ENCODE measurements around the gene SCAF1. TPM values are rescaled to one million over a fixed set of nuclear protein-coding genes. Genes with fewer than 3 reads are reported as not detected.

SCAF1 gene
- total and polyA plus RNA-seq, 9 of the 15 experiments (the other 6 are each of a cell fraction or from before 2014, with no cell fraction given): 0.20 to 79.0 (median 4.9) TPM

- POLR2A ChIA-PET: interaction anchor here (1.4 kb wide), 1 partner anchor 11 kb away, joined by 3 read pairs; no protein-coding TSS in a partner anchor
- H3K27me3 ChIP-seq (ENCODE audit: control insufficient read depth in 2 of 2, insufficient read depth in 2 of 2, low read length in 2 of 2): no peaks in the 10 kb centered on the region
- BruUV-seq (replicated peaks): no TSS peak
- in situ Hi-C loops (cut with MboI): no loop called here
- no peak for ATAC-seq
- H2AFZ ChIP-seq (ENCODE audit: low read depth, low read length): no peak overlapping the region
- no peaks in the 10 kb centered on the region for H3K79me2 ChIP-seq (ENCODE audit: control insufficient read depth, insufficient read depth, low read length)
- no peak for FAIRE-seq
- no peak for DNase-seq (ENCODE audit: extremely low read depth in 1 of 4, low spot score in 3 of 4)
- H3K27ac ChIP-seq (ENCODE audit: extremely low read depth, low read depth, low read length): no peak overlapping the region
- no peak overlapping the region; a peak in 1 of 4 replicates for H3K9ac ChIP-seq (ENCODE audit: insufficient read depth in 1 of 2, low read depth in 2 of 2, low read length in 2 of 2)
- H3K4me1 ChIP-seq (replicated peaks in 1 of 2; ENCODE audit: control insufficient read depth in 2 of 2, insufficient read depth in 2 of 2, low read length in 2 of 2): peaks cover 10 to 23% of the 10 kb centered on the region in 2 experiments; a peak in 4 of 5 replicates
- no peaks in the 10 kb centered on the region for H4K20me1 ChIP-seq (replicated peaks; ENCODE audit: control insufficient read depth, insufficient read depth, low read length)
- no peak overlapping the region for H3K4me2 ChIP-seq (ENCODE audit: insufficient read depth, low read length)
- H3K9me3 ChIP-seq (replicated peaks; ENCODE audit: control insufficient read depth, insufficient read depth, low read depth, low read length): no peaks in the 10 kb centered on the region
- 73% methylated on average over 21 of the region's 22 CpGs for WGBS (ENCODE audit: insufficient coverage, low coverage, missing lambda C conversion rate)
- H3K4me3 ChIP-seq: no peak overlapping the region
- intact Hi-C loops (cut with micrococcal nuclease): no loop called here
- H3K36me3 ChIP-seq (ENCODE audit: control insufficient read depth, insufficient read depth, low read length): no peaks in the 10 kb centered on the region
- H3K9me1 ChIP-seq (ENCODE audit: control insufficient read depth, insufficient read depth, low read length): no peaks in the 10 kb centered on the region
- CTCF ChIA-PET (ENCODE audit: low intra/inter-chr PET ratio): no interaction called here
- TF ChIP-seq HDAC2 (IDR thresholded peaks at IDR 0.05) (0 out of 2 replicates have a peak, but pooled peaks have one; percentile 28), BCOR (IDR thresholded peaks at IDR 0.05) (peak; percentile 96), SMARCA5 (IDR thresholded peaks at IDR 0.05) (peak; percentile 72; the same call in 1 of the 2 replicates), KDM1A (IDR thresholded peaks at IDR 0.05) (peak; percentile 65 to 76), ZNF395 (CRISPR knock-in tag; IDR thresholded peaks at IDR 0.05) (no peak), FOXP4 (CRISPR knock-in tag; IDR thresholded peaks at IDR 0.05; ENCODE audit: borderline replicate concordance) (no peak), CHCHD3 (CRISPR knock-in tag; IDR thresholded peaks at IDR 0.05) (no peak), HDAC6 (IDR thresholded peaks at IDR 0.05; ENCODE audit: low read depth, low read length) (no peak), BRCA1 (IDR thresholded peaks at IDR 0.05) (no peak), BRCA1 (CRISPR knock-in tag; IDR thresholded peaks at IDR 0.05) (no peak), RBFOX2 (IDR thresholded peaks at IDR 0.05; ENCODE audit: low read depth, low read length) (no peak), SIX5 (IDR thresholded peaks at IDR 0.05; ENCODE audit: borderline replicate concordance in 1 of 2, insufficient read depth in 1 of 2, low read depth in 1 of 2, low read length in 2 of 2) (no peak), ZNF146 (CRISPR knock-in tag; IDR thresholded peaks at IDR 0.05; ENCODE audit: unreplicated experiment) (no peak), DMBX1 (CRISPR knock-in tag; IDR thresholded peaks at IDR 0.05; ENCODE audit: borderline replicate concordance) (no peak), RBM25 (IDR thresholded peaks at IDR 0.05; ENCODE audit: low read depth, low read length, severe bottlenecking) (peak; percentile 89), THRB (CRISPR knock-in tag; conservative IDR thresholded peaks at IDR 0.05) (no peak), ETV5 (CRISPR knock-in tag; IDR thresholded peaks at IDR 0.05; ENCODE audit: low read depth) (no peak)
- TF ChIP-seq, protein P1, sequence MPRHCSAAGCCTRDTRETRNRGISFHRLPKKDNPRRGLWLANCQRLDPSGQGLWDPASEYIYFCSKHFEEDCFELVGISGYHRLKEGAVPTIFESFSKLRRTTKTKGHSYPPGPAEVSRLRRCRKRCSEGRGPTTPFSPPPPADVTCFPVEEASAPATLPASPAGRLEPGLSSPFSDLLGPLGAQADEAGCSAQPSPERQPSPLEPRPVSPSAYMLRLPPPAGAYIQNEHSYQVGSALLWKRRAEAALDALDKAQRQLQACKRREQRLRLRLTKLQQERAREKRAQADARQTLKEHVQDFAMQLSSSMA (CRISPR knock-in tag; IDR thresholded peaks at IDR 0.05): no peak
Measured at GRCh38 chr19:49704888-49705642, 63.1 kb downstream of the SCAF1 start.

Data from K562 (cell line).